ENCODE results near the gene MRAS.

The MRAS gene

GRCh38 chr3:138438896-138439295, 90.5 kb downstream of the MRAS start:
- peak; percentile 59 for DNase-seq (ENCODE audit: low read depth)
- H3K4me3 ChIP-seq (ENCODE audit: low read depth, low read length) = no peak overlapping the region
- TF ChIP-seq MYC (IDR thresholded peaks at IDR 0.05; ENCODE audit: low read depth, low read length) (no peak), MAX (IDR thresholded peaks at IDR 0.05; ENCODE audit: low read depth, low read length) (no peak), POLR2A (IDR thresholded peaks at IDR 0.05; ENCODE audit: extremely low read depth, insufficient read length) (no peak), CTCF (IDR thresholded peaks at IDR 0.05; ENCODE audit: low read depth, low read length) (no peak)

DNA sequence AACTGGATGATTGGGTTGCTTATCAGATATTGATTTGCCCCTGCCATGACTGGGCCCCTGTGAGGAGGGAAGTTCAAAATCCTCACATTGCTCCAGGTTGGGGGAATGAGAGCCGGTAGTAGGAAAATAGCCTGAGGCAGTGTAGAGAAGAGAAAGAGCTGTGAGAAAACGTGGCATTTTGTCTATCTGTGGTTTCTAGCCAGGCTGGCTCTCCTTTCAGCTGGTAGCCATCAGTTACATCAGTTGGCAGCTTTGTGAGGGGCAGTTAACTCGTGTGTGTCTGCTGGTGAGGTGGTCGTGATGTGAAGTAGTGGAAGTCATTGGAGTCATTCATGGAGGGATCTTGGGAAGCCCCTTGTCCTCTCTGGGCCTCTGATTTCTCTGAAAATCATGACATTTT, 91.3 kb downstream of the MRAS start:
- TF ChIP-seq POLR2A (IDR thresholded peaks at IDR 0.05; ENCODE audit: extremely low read depth, insufficient read length) (no peak), MYC (IDR thresholded peaks at IDR 0.05; ENCODE audit: low read depth, low read length) (no peak), CTCF (IDR thresholded peaks at IDR 0.05; ENCODE audit: low read depth, low read length) (no peak), MAX (IDR thresholded peaks at IDR 0.05; ENCODE audit: low read depth, low read length) (no peak)
- DNase-seq (ENCODE audit: low read depth) = no peak

GRCh38 chr3:138440121-138440521, 91.7 kb downstream of the MRAS start:
- DNase-seq (ENCODE audit: low read depth) = peak; percentile 38
- no peak overlapping the region for H3K4me3 ChIP-seq (ENCODE audit: low read depth, low read length)
- TF ChIP-seq POLR2A (IDR thresholded peaks at IDR 0.05; ENCODE audit: extremely low read depth, insufficient read length) (no peak), MAX (IDR thresholded peaks at IDR 0.05; ENCODE audit: low read depth, low read length) (no peak), MYC (IDR thresholded peaks at IDR 0.05; ENCODE audit: low read depth, low read length) (no peak), CTCF (IDR thresholded peaks at IDR 0.05; ENCODE audit: low read depth, low read length) (no peak)

More for the DNA sequence above, 91.3 kb downstream of the MRAS start:
- H3K4me3 ChIP-seq (ENCODE audit: low read depth, low read length) = no peak overlapping the region

- no peak for TF ChIP-seq POLR2A (IDR thresholded peaks at IDR 0.05; ENCODE audit: extremely low read depth, insufficient read length)
- TF ChIP-seq CTCF (IDR thresholded peaks at IDR 0.05; ENCODE audit: low read depth, low read length) = no peak
- H3K4me3 ChIP-seq (ENCODE audit: low read depth, low read length) = no peak overlapping the region
- DNase-seq (ENCODE audit: low read depth) = peak; percentile 33
Observed at GRCh38 chr3:138440596-138440995, 92.2 kb downstream of the MRAS start.

- TF ChIP-seq CTCF (IDR thresholded peaks at IDR 0.05; ENCODE audit: low read depth, low read length) (no peak), MAX (IDR thresholded peaks at IDR 0.05; ENCODE audit: low read depth, low read length) (no peak), MYC (IDR thresholded peaks at IDR 0.05; ENCODE audit: low read depth, low read length) (no peak), POLR2A (IDR thresholded peaks at IDR 0.05; ENCODE audit: extremely low read depth, insufficient read length) (no peak)
- no peak for DNase-seq (ENCODE audit: low read depth)
- H3K4me3 ChIP-seq (ENCODE audit: low read depth, low read length) = no peak overlapping the region
Observed at GRCh38 chr3:138441256-138441655, 92.9 kb downstream of the MRAS start.

- no peak for DNase-seq (ENCODE audit: low read depth)
- no peak overlapping the region for H3K4me3 ChIP-seq (ENCODE audit: low read depth, low read length)
- TF ChIP-seq MYC (IDR thresholded peaks at IDR 0.05; ENCODE audit: low read depth, low read length) = no peak
- TF ChIP-seq POLR2A (IDR thresholded peaks at IDR 0.05; ENCODE audit: extremely low read depth, insufficient read length) = no peak
- no peak for TF ChIP-seq MAX (IDR thresholded peaks at IDR 0.05; ENCODE audit: low read depth, low read length)
- TF ChIP-seq CTCF (IDR thresholded peaks at IDR 0.05; ENCODE audit: low read depth, low read length) = no peak
Observed at GRCh38 chr3:138441742-138442141, 93.4 kb downstream of the MRAS start.

Measured in NB4 (cell line).